Smooth muscle cell (in vitro differentiated cells): ENCODE results near the gene KATNB1. TPM values are rescaled to one million over a fixed set of nuclear protein-coding genes. Genes with fewer than 3 reads are reported as not detected.

ENCODE experiments used
- DNase-seq: peaks from one replicate; lab custom pipeline; 2025; ENCODE audit not compliant: unreplicated experiment; lab: John Stamatoyannopoulos, UW
- H2AFZ ChIP-seq: fragments of 200-600 bp; sonication (generic); 2 replicates; pipeline ENCODE4 v1.6.0; 2016; ENCODE audit warnings: antibody characterized with exemption, low read depth, mild to moderate bottlenecking
- H3F3A ChIP-seq: fragments of 200-600 bp; sonication (generic); 2 replicates; pipeline ENCODE4 v1.6.0; 2017; ENCODE audit warnings: antibody characterized with exemption, low read depth
- H3K27ac ChIP-seq: fragments of 200-600 bp; sonication (generic); 2 replicates; pipeline ENCODE4 v1.5.1; 2016; ENCODE audit warnings: low read depth, mild to moderate bottlenecking
- H3K27me3 ChIP-seq: fragments of 200-600 bp; sonication (generic); 2 replicates; pipeline ENCODE4 v1.6.1; 2016; ENCODE audit warnings: low read depth, mild to moderate bottlenecking
- H3K36me3 ChIP-seq: fragments of 200-600 bp; sonication (generic); 2 replicates; pipeline ENCODE4 v1.5.1; 2016; ENCODE audit warnings: low read depth
- H3K4me1 ChIP-seq: fragments of 200-600 bp; sonication (generic); 2 replicates; pipeline ENCODE4 v1.5.1; 2016; ENCODE audit warnings: low read depth
- H3K4me2 ChIP-seq: fragments of 200-600 bp; sonication (generic); 2 replicates; pipeline ENCODE4 v1.6.0; 2016; ENCODE audit warnings: mild to moderate bottlenecking
- H3K4me3 ChIP-seq: fragments of 200-600 bp; sonication (generic); 2 replicates; pipeline ENCODE4 v1.5.1; 2016; ENCODE audit warnings: mild to moderate bottlenecking
- H3K79me2 ChIP-seq: fragments of 200-600 bp; sonication (generic); 2 replicates; pipeline ENCODE4 v1.6.0; 2016; ENCODE audit warnings: low read depth, mild to moderate bottlenecking
- H3K9ac ChIP-seq: fragments of 200-600 bp; sonication (generic); 2 replicates; pipeline ENCODE4 v1.6.0; 2016; ENCODE audit warnings: low read depth
- H3K9me3 ChIP-seq: fragments of 200-600 bp; sonication (generic); replicated peaks from 2 replicates; pipeline ENCODE4 v1.5.1; 2016; ENCODE audit warnings: low read depth
- H4K20me1 ChIP-seq: fragments of 200-600 bp; sonication (generic); 2 replicates; pipeline ENCODE4 v1.6.0; 2016; ENCODE audit warnings: low read depth
- WGBS: methylation state at CpG from one replicate; pipeline ENCODE4 v1.1.7; 2016; ENCODE audit warnings: low lambda C conversion rate; 5-methylcytosine and 5-hydroxymethylcytosine counted together
- polyA plus RNA-seq: library from polyadenylated mRNA; unstranded; fragments of >200 nt; fragmentation: Nextera tagmentation; extraction: Ambion mirVana; gene quantifications from 2 replicates; pipeline ENCODE4 v1.2.1, GENCODE V29; 2016
- total RNA-seq: library from RNA; depleted of rRNA; stranded (reverse); fragments of >200 nt; gene quantifications from 2 replicates; pipeline ENCODE4 v1.2.3, GENCODE V29; 2014
- TF ChIP-seq, protein P1 (sequence below): fragments of 200-600 bp; sonication (generic); IDR thresholded peaks from 2 replicates; pipeline ENCODE4 v1.5.1; 2017; ENCODE audit warnings: borderline replicate concordance, mild to moderate bottlenecking, antibody characterized with exemption; ENCODE audit not compliant: insufficient read depth, poor library complexity, severe bottlenecking

KATNB1 gene
- total and polyA plus RNA-seq, 2 experiments from 2014 or later: 11.9 to 23.6 TPM

DNA sequence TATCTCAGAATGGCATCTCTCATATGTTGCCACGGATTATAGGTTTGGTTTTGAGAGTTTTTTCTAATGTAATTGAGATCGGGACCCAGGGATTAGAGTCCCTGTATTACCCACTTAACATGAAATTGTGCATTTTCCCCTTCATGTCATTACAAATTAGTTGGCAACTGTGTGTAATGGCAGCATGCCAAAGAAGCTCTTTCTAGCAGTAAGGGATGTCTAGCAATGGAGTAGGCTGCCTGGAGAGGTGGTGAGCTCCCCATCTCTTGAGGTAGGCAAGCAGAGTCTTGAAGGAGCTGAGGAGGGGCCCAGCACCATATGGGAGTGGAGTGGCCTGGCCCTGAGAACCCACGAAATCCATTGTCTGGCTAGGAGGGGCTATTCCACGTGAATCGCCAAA lies 10.0 kb upstream of the KATNB1 start:
- DNase-seq: no peak
- Histone ChIP-seq H3F3A (no peaks in the 10 kb centered on the region), H3K9me3 (no peaks in the 10 kb centered on the region), H3K27me3 (no peaks in the 10 kb centered on the region), H3K79me2 (no peaks in the 10 kb centered on the region), H4K20me1 (no peaks in the 10 kb centered on the region), H3K4me3 (no peak overlapping the region), H3K27ac (no peak overlapping the region), H2AFZ (no peak overlapping the region), H3K36me3 (no peaks in the 10 kb centered on the region), H3K9ac (no peak overlapping the region), H3K4me1 (no peaks in the 10 kb centered on the region), H3K4me2 (no peak overlapping the region)
- WGBS: 78% methylated on average over 5 of the region's 5 CpGs
- TF ChIP-seq, protein P1, sequence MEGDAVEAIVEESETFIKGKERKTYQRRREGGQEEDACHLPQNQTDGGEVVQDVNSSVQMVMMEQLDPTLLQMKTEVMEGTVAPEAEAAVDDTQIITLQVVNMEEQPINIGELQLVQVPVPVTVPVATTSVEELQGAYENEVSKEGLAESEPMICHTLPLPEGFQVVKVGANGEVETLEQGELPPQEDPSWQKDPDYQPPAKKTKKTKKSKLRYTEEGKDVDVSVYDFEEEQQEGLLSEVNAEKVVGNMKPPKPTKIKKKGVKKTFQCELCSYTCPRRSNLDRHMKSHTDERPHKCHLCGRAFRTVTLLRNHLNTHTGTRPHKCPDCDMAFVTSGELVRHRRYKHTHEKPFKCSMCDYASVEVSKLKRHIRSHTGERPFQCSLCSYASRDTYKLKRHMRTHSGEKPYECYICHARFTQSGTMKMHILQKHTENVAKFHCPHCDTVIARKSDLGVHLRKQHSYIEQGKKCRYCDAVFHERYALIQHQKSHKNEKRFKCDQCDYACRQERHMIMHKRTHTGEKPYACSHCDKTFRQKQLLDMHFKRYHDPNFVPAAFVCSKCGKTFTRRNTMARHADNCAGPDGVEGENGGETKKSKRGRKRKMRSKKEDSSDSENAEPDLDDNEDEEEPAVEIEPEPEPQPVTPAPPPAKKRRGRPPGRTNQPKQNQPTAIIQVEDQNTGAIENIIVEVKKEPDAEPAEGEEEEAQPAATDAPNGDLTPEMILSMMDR: no peak

DNA sequence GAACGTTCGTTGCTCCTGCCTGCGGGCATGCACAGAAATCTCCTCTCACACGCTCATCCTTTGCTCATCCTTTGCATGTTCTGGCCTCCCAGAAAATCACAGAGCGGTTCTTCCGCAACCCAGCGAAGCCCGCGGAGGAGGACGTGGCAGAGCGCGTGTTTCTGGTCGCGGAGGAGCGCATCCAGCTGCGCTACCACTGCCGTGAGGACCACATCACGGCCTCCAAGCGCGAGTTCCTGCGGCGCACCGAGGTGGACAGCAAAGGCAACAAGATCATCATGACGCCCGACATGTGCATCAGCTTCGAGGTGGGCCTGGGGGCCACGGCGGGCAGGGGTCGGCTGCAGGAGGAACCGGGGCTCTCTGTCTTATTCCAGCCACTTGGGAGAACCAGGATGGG lies 9.6 kb upstream of the KATNB1 start:
- Histone ChIP-seq H3F3A (no peaks in the 10 kb centered on the region), H3K4me2 (no peak overlapping the region), H3K4me1 (no peaks in the 10 kb centered on the region), H3K27me3 (no peaks in the 10 kb centered on the region), H3K36me3 (no peaks in the 10 kb centered on the region), H3K27ac (no peak overlapping the region), H2AFZ (no peak overlapping the region), H3K79me2 (no peaks in the 10 kb centered on the region), H3K9me3 (no peaks in the 10 kb centered on the region), H3K4me3 (no peak overlapping the region), H4K20me1 (no peaks in the 10 kb centered on the region), H3K9ac (no peak overlapping the region)
- TF ChIP-seq, protein P1: no peak
- WGBS: 90% methylated on average over 30 of the region's 30 CpGs
- DNase-seq: no peak

- no peaks in the 10 kb centered on the region for H3K9me3 ChIP-seq
- no peaks in the 10 kb centered on the region for H4K20me1 ChIP-seq
- TF ChIP-seq, protein P1: no peak
- H3F3A ChIP-seq: no peaks in the 10 kb centered on the region
- no peak overlapping the region for H3K4me3 ChIP-seq
- H3K9ac ChIP-seq: no peak overlapping the region
- no peak overlapping the region for H2AFZ ChIP-seq
- DNase-seq: no peak
- H3K79me2 ChIP-seq: no peaks in the 10 kb centered on the region
- H3K36me3 ChIP-seq: no peaks in the 10 kb centered on the region
- no peaks in the 10 kb centered on the region for H3K4me1 ChIP-seq
- H3K27me3 ChIP-seq: no peaks in the 10 kb centered on the region
- no peak overlapping the region for H3K4me2 ChIP-seq
- 89% methylated on average over 7 of the region's 7 CpGs for WGBS
- H3K27ac ChIP-seq: no peak overlapping the region
Measured at GRCh38 chr16:57726433-57726947, 9.1 kb upstream of the KATNB1 start.

DNA sequence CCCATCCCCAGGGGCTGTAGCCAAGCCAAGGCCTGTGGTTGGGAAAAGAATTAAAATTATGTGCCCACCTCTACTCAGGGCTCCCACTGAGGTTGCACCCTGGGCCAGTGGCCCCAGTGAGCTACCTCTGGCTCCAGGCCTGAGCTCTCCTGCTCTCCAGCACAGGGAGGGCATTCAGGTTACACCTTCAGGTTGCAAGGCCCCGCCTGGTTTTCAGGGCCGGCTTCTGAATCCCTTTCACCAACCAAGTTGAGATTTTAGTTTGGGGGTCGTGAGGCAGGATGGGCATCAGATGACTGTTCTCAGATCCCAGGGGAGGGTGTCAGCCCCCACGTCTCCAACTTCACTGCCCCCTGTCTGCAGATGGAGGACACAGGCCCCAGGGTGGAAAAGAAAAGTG lies 8.0 kb upstream of the KATNB1 start:
- no peak overlapping the region for H3K27ac ChIP-seq
- no peaks in the 10 kb centered on the region for H3F3A ChIP-seq
- 72% methylated on average over 4 of the region's 4 CpGs for WGBS
- no peaks in the 10 kb centered on the region for H3K36me3 ChIP-seq
- DNase-seq: no peak
- H4K20me1 ChIP-seq: no peaks in the 10 kb centered on the region
- H3K27me3 ChIP-seq: no peaks in the 10 kb centered on the region
- H3K9me3 ChIP-seq: no peaks in the 10 kb centered on the region
- TF ChIP-seq, protein P1: no peak
- no peak overlapping the region for H3K4me2 ChIP-seq
- H3K9ac ChIP-seq: no peak overlapping the region
- H3K79me2 ChIP-seq: no peaks in the 10 kb centered on the region
- H2AFZ ChIP-seq: no peak overlapping the region
- no peak overlapping the region for H3K4me3 ChIP-seq
- no peaks in the 10 kb centered on the region for H3K4me1 ChIP-seq
